HG03520 (cell line): ENCODE data around the gene NUDT4B.
"Not testable (repeated sequence)": the region's sequence is repeated elsewhere in the genome, so short reads cannot be mapped to it uniquely, and the experiment has no call there.

Experiments used
- ATAC-seq: cut with Tn5 transposase; IDR thresholded peaks from one replicate; pipeline ENCODE4 v1.9.1; 2021; ENCODE audit warnings: mild to moderate bottlenecking, moderate library complexity; ENCODE audit not compliant: unreplicated experiment

NUDT4B gene

GRCh38 chr1:148748563-148749334 is at the start of gene NUDT4B:
TSS of gene NUDT4B (plus strand) at chr1:148748774. CDS start at chr1:148748953, 179 bp downstream.
- peak; percentile 49 for ATAC-seq

GRCh38 chr1:148699357-148699756 is 49.2 kb upstream of the NUDT4B start:
- not testable (repeated sequence) for ATAC-seq

GRCh38 chr1:148702242-148702641 is 46.3 kb upstream of the NUDT4B start:
- ATAC-seq = not testable (repeated sequence)

GRCh38 chr1:148703973-148704591 is 44.5 kb upstream of the NUDT4B start:
- ATAC-seq = not testable (repeated sequence)

- ATAC-seq = not testable (repeated sequence)
These were observed 43.1 kb upstream of the NUDT4B start for GRCh38 chr1:148705316-148705948.

GRCh38 chr1:148708779-148709333 is 39.7 kb upstream of the NUDT4B start:
- not testable (repeated sequence) for ATAC-seq

GRCh38 chr1:148710772-148711523 is 37.6 kb upstream of the NUDT4B start:
- ATAC-seq = not testable (repeated sequence)

GRCh38 chr1:148712353-148712752 is 36.2 kb upstream of the NUDT4B start:
- not testable (repeated sequence) for ATAC-seq

GRCh38 chr1:148715518-148715917 is 33.1 kb upstream of the NUDT4B start:
- ATAC-seq = not testable (repeated sequence)

GRCh38 chr1:148716966-148717520 is 31.5 kb upstream of the NUDT4B start:
- ATAC-seq = not testable (repeated sequence)

GRCh38 chr1:148720918-148721317 is 27.7 kb upstream of the NUDT4B start:
- not testable (repeated sequence) for ATAC-seq

- ATAC-seq = not testable (repeated sequence)
These were observed 25.8 kb upstream of the NUDT4B start for GRCh38 chr1:148722758-148723157.

- ATAC-seq = not testable (repeated sequence)
These were observed 25.1 kb upstream of the NUDT4B start for GRCh38 chr1:148723515-148723914.

- not testable (repeated sequence) for ATAC-seq
These were observed 23.7 kb upstream of the NUDT4B start for GRCh38 chr1:148724872-148725271.

GRCh38 chr1:148727862-148728261 is 20.7 kb upstream of the NUDT4B start:
- not testable (repeated sequence) for ATAC-seq

GRCh38 chr1:148729128-148729527 is 19.4 kb upstream of the NUDT4B start:
- ATAC-seq = peak; percentile 57

GRCh38 chr1:148729541-148729940 is 19.0 kb upstream of the NUDT4B start:
- ATAC-seq = not testable (repeated sequence)

GRCh38 chr1:148732277-148732676 is 16.3 kb upstream of the NUDT4B start:
- ATAC-seq = not testable (repeated sequence)

- peak; percentile 66 for ATAC-seq
These were observed 14.8 kb upstream of the NUDT4B start for GRCh38 chr1:148733585-148734310.

- ATAC-seq = peak; percentile 40
These were observed 14.3 kb upstream of the NUDT4B start for GRCh38 chr1:148734311-148734662.
